Fibroblast of the aortic adventitia (primary cell): ENCODE data around the gene ERBB2. TPM values are rescaled to one million over a fixed set of nuclear protein-coding genes. Genes with fewer than 3 reads are reported as not detected.

Source experiments
- DNase-seq: peaks from one replicate; pipeline ENCODE4 v3.0.0-alpha.2; 2010; ENCODE audit warnings: low read depth
- H3K4me3 ChIP-seq: 2 replicates; pipeline ENCODE4 v1.5.1; 2011; ENCODE audit warnings: low read depth, mild to moderate bottlenecking, control low read depth, low read length, moderate library complexity
- total RNA-seq: library from RNA; depleted of rRNA; stranded (reverse); fragments of >200 nt; gene quantifications from 2 replicates; pipeline ENCODE4 v1.2.3, GENCODE V29; 2012; ENCODE audit warnings: low replicate concordance
- TF ChIP-seq, protein P1 (sequence below): IDR thresholded peaks from 2 replicates; pipeline ENCODE4 v1.5.1; 2011; ENCODE audit warnings: mild to moderate bottlenecking, low read length, control low read depth, inconsistent platforms; ENCODE audit not compliant: insufficient read depth

The ERBB2 gene
- total RNA-seq, 1 donor = 37.4 TPM

DNA sequence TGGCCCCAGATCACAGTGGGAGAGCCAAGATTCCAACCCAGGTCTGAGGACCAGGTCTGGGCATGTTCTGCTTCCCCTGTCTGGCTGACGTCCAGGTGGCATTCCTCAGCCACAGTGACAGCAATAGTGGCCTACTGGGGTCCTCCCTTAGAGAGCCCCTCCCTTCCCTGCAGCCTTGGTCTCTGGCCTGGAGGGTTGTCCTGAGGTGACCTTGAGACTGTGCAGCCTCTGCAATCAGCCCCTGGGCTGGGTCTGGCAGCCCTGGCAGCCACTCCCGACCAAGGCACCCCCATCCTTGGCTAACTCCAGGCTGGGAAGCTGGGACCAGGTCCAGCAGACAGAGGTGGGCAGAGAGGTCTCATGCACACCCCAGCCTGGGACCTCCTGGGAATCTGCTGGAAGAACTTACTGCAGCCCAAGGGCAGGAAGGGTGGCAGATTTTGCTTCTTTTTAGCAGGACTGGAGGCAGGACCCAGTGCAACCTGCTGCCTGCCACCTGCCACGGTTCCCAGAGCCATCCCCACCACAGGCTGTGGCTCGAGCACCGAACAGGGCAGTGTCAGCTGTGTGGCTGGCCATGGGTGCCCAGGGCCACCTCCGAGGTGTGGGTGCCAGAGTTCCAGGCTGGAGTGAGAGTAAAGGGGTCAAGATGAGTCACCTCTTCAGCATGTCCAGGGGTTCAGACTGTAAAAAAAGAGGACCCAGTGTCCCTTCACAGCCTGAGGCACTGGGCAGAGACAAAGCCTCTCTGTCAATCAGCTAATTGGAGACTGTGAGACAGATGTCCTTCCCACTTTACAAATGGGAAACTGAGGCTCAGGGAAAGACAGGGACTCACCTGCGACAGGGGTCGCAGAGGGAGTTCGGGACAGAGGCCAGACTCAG is 50.5 kb downstream of the ERBB2 start:
- TF ChIP-seq, protein P1, sequence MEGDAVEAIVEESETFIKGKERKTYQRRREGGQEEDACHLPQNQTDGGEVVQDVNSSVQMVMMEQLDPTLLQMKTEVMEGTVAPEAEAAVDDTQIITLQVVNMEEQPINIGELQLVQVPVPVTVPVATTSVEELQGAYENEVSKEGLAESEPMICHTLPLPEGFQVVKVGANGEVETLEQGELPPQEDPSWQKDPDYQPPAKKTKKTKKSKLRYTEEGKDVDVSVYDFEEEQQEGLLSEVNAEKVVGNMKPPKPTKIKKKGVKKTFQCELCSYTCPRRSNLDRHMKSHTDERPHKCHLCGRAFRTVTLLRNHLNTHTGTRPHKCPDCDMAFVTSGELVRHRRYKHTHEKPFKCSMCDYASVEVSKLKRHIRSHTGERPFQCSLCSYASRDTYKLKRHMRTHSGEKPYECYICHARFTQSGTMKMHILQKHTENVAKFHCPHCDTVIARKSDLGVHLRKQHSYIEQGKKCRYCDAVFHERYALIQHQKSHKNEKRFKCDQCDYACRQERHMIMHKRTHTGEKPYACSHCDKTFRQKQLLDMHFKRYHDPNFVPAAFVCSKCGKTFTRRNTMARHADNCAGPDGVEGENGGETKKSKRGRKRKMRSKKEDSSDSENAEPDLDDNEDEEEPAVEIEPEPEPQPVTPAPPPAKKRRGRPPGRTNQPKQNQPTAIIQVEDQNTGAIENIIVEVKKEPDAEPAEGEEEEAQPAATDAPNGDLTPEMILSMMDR = no peak
- no peak for DNase-seq
- H3K4me3 ChIP-seq = no peak overlapping the region

DNA sequence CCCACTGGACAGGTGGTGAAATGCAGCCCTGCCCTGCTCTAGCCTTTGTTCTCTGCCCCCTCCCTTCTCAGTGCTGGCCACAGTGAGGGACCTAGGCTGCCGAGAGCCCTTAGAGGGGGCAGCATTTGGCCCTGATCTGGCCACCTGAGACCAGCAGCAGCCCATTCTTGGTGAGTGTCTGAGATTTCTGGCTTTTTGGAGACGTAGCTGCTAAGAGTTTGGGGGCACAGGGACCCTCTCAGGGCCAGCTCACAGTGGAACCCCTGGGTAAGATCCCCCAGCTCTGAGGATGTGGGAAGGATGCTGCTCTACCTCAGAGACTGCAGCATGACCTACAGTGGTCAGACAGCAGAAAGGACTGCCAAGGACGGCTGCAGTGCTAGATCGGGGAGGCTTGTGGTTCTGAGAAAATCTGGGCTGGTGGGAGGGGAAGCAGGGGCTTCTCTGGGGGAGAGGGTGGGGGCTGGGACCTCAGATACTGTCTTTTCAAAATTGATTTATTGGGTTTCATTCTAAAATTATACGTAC is 51.2 kb downstream of the ERBB2 start:
- no peak for DNase-seq
- no peak overlapping the region for H3K4me3 ChIP-seq
- TF ChIP-seq, protein P1 = no peak

DNA sequence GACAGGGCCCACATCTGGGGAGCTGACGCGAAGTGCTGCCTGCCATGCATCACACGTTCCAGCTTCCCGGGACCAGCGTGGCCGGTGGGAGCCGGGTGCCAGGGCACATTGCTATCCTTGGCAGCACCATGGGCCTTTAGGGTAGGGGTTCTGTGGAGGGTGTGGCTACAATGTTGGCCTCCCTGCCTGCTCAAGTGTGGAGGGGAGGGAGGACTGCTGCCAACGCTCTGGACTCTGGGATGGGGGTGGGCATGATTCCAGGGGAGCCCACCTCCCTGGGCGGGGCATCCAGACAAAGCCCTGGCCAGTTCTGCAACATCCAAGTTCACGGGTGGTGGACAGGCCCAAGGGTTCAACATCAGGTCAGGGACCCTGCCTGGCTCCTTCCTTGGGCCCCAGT is 51.8 kb downstream of the ERBB2 start:
- TF ChIP-seq, protein P1 = no peak
- DNase-seq = no peak
- H3K4me3 ChIP-seq = no peak overlapping the region

DNA sequence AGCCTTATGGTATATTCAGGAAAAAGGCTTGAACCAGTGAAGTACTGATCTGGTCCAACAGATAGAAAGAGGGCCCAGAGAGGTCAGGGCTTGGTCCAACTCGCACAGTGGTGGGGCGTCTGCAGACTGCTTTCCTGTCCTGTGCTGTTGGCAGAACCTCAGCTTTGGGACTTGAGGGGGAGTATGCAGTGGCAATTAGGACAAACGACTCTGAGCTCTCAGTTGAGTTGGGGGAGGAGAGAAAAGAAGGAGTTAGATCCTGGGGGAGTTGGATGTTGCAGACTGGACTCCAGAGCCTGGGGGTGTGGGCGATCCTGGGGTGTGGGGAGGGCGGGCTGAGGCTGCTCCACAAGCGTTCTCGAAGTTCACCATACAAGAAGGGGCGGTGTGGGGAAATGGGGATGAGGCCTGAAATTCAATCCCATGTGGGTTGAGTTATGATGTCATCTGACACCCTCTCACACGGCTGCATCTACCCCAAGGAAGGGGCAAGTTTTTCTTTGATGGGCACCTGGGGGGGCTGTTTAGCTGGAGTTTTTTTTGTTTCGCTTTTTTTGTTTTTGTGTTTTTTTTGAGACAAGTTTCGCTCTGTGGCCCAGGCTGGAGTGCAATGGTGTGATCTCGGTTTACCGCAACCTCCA is 52.5 kb downstream of the ERBB2 start:
- DNase-seq = no peak
- H3K4me3 ChIP-seq = no peak overlapping the region
- TF ChIP-seq, protein P1 = no peak

DNA sequence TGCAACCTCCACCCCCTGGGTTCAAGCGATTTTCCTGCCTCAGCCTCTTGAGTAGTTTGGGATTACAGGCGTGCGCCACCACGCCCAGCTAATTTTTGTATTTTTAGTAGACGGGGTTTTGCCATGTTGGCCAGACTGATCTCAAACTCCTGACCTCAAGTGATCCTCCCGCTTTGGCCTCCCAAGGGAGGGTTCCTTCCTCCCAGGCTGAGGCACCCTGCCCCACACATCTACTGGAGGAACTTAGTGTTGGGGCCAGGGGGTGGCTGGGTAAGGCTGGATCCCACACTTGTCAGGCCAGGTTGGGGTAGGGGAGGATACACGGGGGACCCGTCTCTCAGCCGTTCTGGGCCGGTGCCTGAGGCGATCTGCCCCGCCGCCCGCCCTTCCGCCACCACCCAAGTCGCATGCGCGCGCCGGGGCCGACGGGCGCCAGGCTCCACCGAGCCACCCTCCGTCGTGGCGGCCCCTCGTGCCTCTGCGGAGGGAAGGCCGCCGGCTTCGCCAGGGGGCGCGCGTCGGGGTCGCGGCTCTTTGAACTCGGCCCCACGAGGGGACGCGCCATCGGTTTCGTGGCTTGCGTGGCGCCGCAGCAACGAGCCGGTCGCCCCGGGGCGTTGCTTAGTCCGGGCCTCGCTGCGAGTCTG is 53.8 kb downstream of the ERBB2 start:
- peak overlapping the region; percentile 70 for H3K4me3 ChIP-seq
- no peak for DNase-seq
- TF ChIP-seq, protein P1 = no peak

DNA sequence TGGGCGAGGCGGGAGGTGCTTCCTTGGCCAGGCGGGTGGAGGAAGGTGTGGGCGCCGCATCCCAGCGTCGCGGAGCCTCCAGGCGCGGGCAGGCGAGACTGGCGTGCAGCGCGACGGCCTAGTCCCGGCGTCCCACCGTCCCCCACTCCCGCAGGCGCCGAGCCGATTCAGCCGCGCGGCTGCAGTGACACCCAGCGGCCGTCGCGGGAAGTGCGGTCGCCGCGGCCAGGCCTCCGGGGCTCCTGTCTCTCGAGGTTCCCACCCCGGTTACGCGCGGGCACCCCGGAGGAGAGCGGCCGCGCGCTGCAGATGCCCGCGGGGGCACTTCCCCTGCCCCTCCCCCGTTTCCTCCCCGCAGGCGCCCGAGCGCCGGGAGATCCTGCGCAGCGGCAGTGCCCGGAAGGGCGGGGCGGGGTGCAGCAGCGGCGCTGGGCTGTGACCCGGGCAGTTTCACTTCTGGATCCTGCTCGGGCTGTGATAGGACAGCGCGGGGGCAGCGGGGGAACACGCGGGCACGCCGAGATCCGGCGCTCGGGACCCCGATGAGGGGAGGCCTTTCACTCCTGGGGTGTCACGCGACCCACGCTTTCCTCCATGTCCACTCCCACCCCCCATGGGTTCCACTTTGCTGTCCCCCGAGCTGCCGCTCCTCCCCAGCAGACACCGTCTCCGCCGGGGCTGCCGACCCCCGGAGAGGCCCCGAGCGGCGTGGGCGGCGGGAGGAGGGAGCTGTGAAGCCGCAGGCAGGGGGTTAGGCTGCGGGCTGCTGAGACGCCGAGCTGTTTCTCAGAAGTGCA is 54.5 kb downstream of the ERBB2 start:
- peak overlapping the region; percentile 70 for H3K4me3 ChIP-seq
- DNase-seq = peak; percentile 77
- TF ChIP-seq, protein P1 = peak; percentile 73
